K562 (cell line): Measurements from ENCODE around the gene TNIP2. TPM values are rescaled to one million over a fixed set of nuclear protein-coding genes. Genes with fewer than 3 reads are reported as not detected.

Experiments
- ATAC-seq: fragments of 200-7000 bp; cut with Tn5 transposase; 3 replicates; pipeline ENCODE4 v1.9.1; 2020; ENCODE audit warnings: moderate library complexity
- BruUV-seq: library from RNA; stranded (reverse); fragments of 400-500 nt; replicated peaks from 2 replicates; lab custom pipeline; 2021; lab: Mats Ljungman, UMichigan
- CTCF ChIA-PET: fragments of 300-600 bp; formaldehyde crosslinking; extraction: SDS; loops from one replicate; lab custom pipeline; 2021; ENCODE audit warnings: low intra/inter-chr PET ratio; lab: Yijun Ruan, JAX
- POLR2A ChIA-PET: fragments of 300-600, 350-650 bp; sonication (Branson Sonifier 250); formaldehyde crosslinking; extraction: SDS; loops from one replicate; lab custom pipeline; 2021; ENCODE audit warnings: antibody characterized with exemption, inconsistent platforms; lab: Yijun Ruan, JAX
- DNase-seq, 4 experiments: peaks; one replicate each; pipeline versions ENCODE4 v3.0.0 to v3.0.0-alpha.2; 2011 to 2018; ENCODE audit warnings: low spot score in 3 of 4, mixed read lengths in 3 of 4; ENCODE audit errors: extremely low read depth in 1 of 4
- FAIRE-seq: peaks from 2 replicates; lab custom pipeline; 2011; peaks lifted over from hg19 to GRCh38; lab: Jason Lieb, UNC
- H2AFZ ChIP-seq: 2 replicates; pipeline ENCODE4 v1.6.0; 2011; ENCODE audit warnings: low read depth, low read length, control low read depth, inconsistent platforms
- H3K27ac ChIP-seq: fragments of 200-600 bp; 3 replicates; pipeline ENCODE4 v1.8.0; 2011; ENCODE audit warnings: low read depth, mild to moderate bottlenecking, control low read depth, inconsistent platforms, low read length, moderate library complexity, mixed read lengths; ENCODE audit errors: extremely low read depth
- H3K27me3 ChIP-seq, 2 experiments: fragments of 300-600 bp in 1 of 2; 2 replicates in 1 of 2; 3 replicates in 1 of 2; pipeline versions ENCODE4 v1.6.0 to v1.8.0; 2011; ENCODE audit warnings: inconsistent platforms in 2 of 2, low read length in 2 of 2, mild to moderate bottlenecking in 1 of 2, mixed read lengths in 1 of 2, moderate library complexity in 1 of 2; ENCODE audit not compliant: control insufficient read depth in 2 of 2, insufficient read depth in 2 of 2
- H3K36me3 ChIP-seq: fragments of 300-600 bp; 3 replicates; pipeline ENCODE4 v1.8.0; 2011; ENCODE audit warnings: mild to moderate bottlenecking, low read length, inconsistent platforms; ENCODE audit not compliant: control insufficient read depth, insufficient read depth
- H3K4me1 ChIP-seq, 2 experiments: fragments of 200-600 bp in 1 of 2; replicated peaks in 1 of 2; 2 replicates in 1 of 2; 3 replicates in 1 of 2; pipeline versions ENCODE4 v1.5.1 to v1.8.0; 2011; ENCODE audit warnings: inconsistent platforms in 2 of 2, low read length in 2 of 2, mild to moderate bottlenecking in 1 of 2, mixed read lengths in 1 of 2, moderate library complexity in 1 of 2; ENCODE audit not compliant: control insufficient read depth in 2 of 2, insufficient read depth in 2 of 2
- H3K4me2 ChIP-seq: 2 replicates; pipeline ENCODE4 v1.6.1; 2011; ENCODE audit warnings: low read length, control low read depth, inconsistent platforms, mixed read lengths; ENCODE audit not compliant: insufficient read depth
- H3K4me3 ChIP-seq: fragments of 200-600 bp; sonication (generic), shearing (Covaris generic); 2 replicates; pipeline ENCODE4 v1.5.1; 2016; ENCODE audit warnings: control low read depth, inconsistent platforms
- H3K79me2 ChIP-seq: fragments of 200-600 bp; 3 replicates; pipeline ENCODE4 v1.8.0; 2011; ENCODE audit warnings: low read length, inconsistent platforms; ENCODE audit not compliant: control insufficient read depth, insufficient read depth
- H3K9ac ChIP-seq, 2 experiments: 2 replicates each; pipeline versions ENCODE4 v1.6.0 to v1.6.1; 2011; ENCODE audit warnings: low read depth in 2 of 2, low read length in 2 of 2, control low read depth in 1 of 2, inconsistent platforms in 1 of 2, mild to moderate bottlenecking in 1 of 2, mixed read lengths in 1 of 2; ENCODE audit not compliant: insufficient read depth in 1 of 2
- H3K9me1 ChIP-seq: one replicate; pipeline ENCODE4 v1.6.0; 2011; ENCODE audit warnings: inconsistent platforms, mild to moderate bottlenecking, low read length, moderate library complexity; ENCODE audit not compliant: control insufficient read depth, insufficient read depth
- H3K9me3 ChIP-seq: replicated peaks from 2 replicates; pipeline ENCODE4 v1.5.1; 2011; ENCODE audit warnings: low read depth, low read length, inconsistent platforms; ENCODE audit not compliant: control insufficient read depth, insufficient read depth
- H4K20me1 ChIP-seq: replicated peaks from 2 replicates; pipeline ENCODE4 v1.6.1; 2011; ENCODE audit warnings: low read length, inconsistent platforms, mixed read lengths; ENCODE audit not compliant: control insufficient read depth, insufficient read depth
- BCLAF1 ChIP-seq, 2 experiments: fragments of 450-650 bp in 1 of 2; IDR thresholded peaks; 2 replicates each; pipeline ENCODE4 v1.6.1; 2011 to 2017; ENCODE audit warnings: low read depth in 2 of 2, antibody characterized with exemption in 1 of 2, borderline replicate concordance in 1 of 2, low read length in 1 of 2, mild to moderate bottlenecking in 1 of 2, mixed read lengths in 1 of 2; ENCODE audit not compliant: control insufficient read depth in 1 of 2
- CEBPZ ChIP-seq: fragments of 150-350 bp; IDR thresholded peaks from 2 replicates; pipeline ENCODE4 v1.6.1; 2014; ENCODE audit warnings: low read depth, mild to moderate bottlenecking, low read length, borderline replicate concordance
- CREM ChIP-seq: IDR thresholded peaks from 2 replicates; pipeline ENCODE4 v1.6.1; 2014; ENCODE audit warnings: antibody characterized with exemption, low read depth
- CSDE1 ChIP-seq, 2 experiments: fragments of 450-650 bp; IDR thresholded peaks; 2 replicates each; pipeline ENCODE4 v1.6.1; 2016; ENCODE audit warnings: mild to moderate bottlenecking in 1 of 2
- EP300 ChIP-seq: IDR thresholded peaks from 2 replicates; pipeline ENCODE4 v1.6.1; 2012; ENCODE audit warnings: low read length, improper control_type of control experiment
- HDAC1 ChIP-seq, 2 experiments: fragments of 450-650 bp; IDR thresholded peaks; 2 replicates each; pipeline ENCODE4 v1.6.1; 2016 to 2017; ENCODE audit warnings: inconsistent platforms in 1 of 2, mild to moderate bottlenecking in 1 of 2, moderate library complexity in 1 of 2
- HNRNPK ChIP-seq: fragments of 200-400 bp; formaldehyde crosslinking; IDR thresholded peaks from one replicate; pipeline ENCODE4 v1.6.1; 2018; ENCODE audit warnings: mild to moderate bottlenecking, low read depth, low read length; ENCODE audit not compliant: poor library complexity, severe bottlenecking
- JUNB ChIP-seq: fragments of 450-650 bp; formaldehyde crosslinking; conservative IDR thresholded peaks from 2 replicates; pipeline ENCODE4 v1.4.0; 2020; ENCODE audit warnings: mild to moderate bottlenecking
- MEIS2 ChIP-seq: fragments of 450-650 bp; IDR thresholded peaks from 2 replicates; pipeline ENCODE4 v1.6.1; 2014; ENCODE audit warnings: mild to moderate bottlenecking; ENCODE audit not compliant: partially characterized antibody
- NCOA4 ChIP-seq: fragments of 450-650 bp; IDR thresholded peaks from 2 replicates; pipeline ENCODE4 v1.6.1; 2018; ENCODE audit warnings: mild to moderate bottlenecking; ENCODE audit not compliant: partially characterized antibody
- PATZ1 ChIP-seq: fragments of 250-450 bp; sonication (Bioruptor Pico); IDR thresholded peaks from 2 replicates; pipeline ENCODE4 v1.5.0; 2020; ENCODE audit warnings: mild to moderate bottlenecking, borderline replicate concordance
- POLR2A ChIP-seq: fragments of 450-650 bp; conservative IDR thresholded peaks from 2 replicates; pipeline ENCODE4 v1.6.1; 2016
- POLR2G ChIP-seq: fragments of 200-400 bp; formaldehyde crosslinking; IDR thresholded peaks from 2 replicates; pipeline ENCODE4 v1.6.1; 2017; ENCODE audit warnings: low read depth, mild to moderate bottlenecking, antibody characterized with exemption, low read length, moderate library complexity
- SMARCC2 ChIP-seq: fragments of 450-650 bp; IDR thresholded peaks from 2 replicates; pipeline ENCODE4 v1.6.1; 2017; ENCODE audit warnings: antibody characterized with exemption, moderate library complexity, mild to moderate bottlenecking, low read depth
- STAT5B ChIP-seq: fragments of 250-450 bp; sonication (Bioruptor Pico); IDR thresholded peaks from 2 replicates; pipeline ENCODE4 v1.8.0; 2021; ENCODE audit warnings: mild to moderate bottlenecking, inconsistent platforms
- WGBS: fragments of 100-300 bp; shearing (Covaris generic); methylation state at CpG from one replicate; pipeline ENCODE4 v1.1.6; 2016; ENCODE audit warnings: low coverage, mixed read lengths; ENCODE audit not compliant: insufficient coverage; ENCODE audit errors: missing lambda C conversion rate; 5-methylcytosine and 5-hydroxymethylcytosine counted together
- in situ Hi-C: fragments of 300-500 bp; cut with MboI; formaldehyde crosslinking; loops from 4 replicates; pipeline ENCODE4 v1.15.0; 2018; ENCODE audit warnings: inconsistent platforms, mixed read lengths
- intact Hi-C: fragments of 100-400 bp; cut with micrococcal nuclease; formaldehyde crosslinking; loops from 2 replicates; pipeline ENCODE4 v1.14.2; 2022
- polyA plus RNA-seq, 8 experiments: library from polyadenylated mRNA; depleted of rRNA in 4 of 8; stranded (reverse) in 5 of 8; unstranded in 3 of 8; fragments of >200 nt; fragmentation: Nextera tagmentation in 2 of 8; fragmentation: Illumina TruSeq in 1 of 8; extraction: Ambion mirVana in 2 of 8; extraction: Trizol in 1 of 8; gene quantifications; 2 replicates each; pipeline versions ENCODE4 v1.2.1 to v1.2.3, GENCODE V29; 2011 to 2014; ENCODE audit warnings: inconsistent platforms in 1 of 8, missing spikeins in 1 of 8
- total RNA-seq, 7 experiments: library from RNA; depleted of rRNA in 6 of 7; stranded (reverse); fragments of >200 nt in 6 of 7; fragmentation: Illumina TruSeq in 2 of 7; extraction: Trizol in 2 of 7; gene quantifications; 2 replicates each; pipeline versions ENCODE4 v1.2.1 to v1.2.3, GENCODE V29; 2011 to 2021; ENCODE audit warnings: low replicate concordance in 1 of 7

The TNIP2 gene
- total and polyA plus RNA-seq, 9 of the 15 experiments (the other 6 are each of a cell fraction or from before 2014, with no cell fraction given) = 0.61 to 42.6 (median 19.5) TPM

GRCh38 chr4:2722033-2722432 lies 34.1 kb downstream of the TNIP2 start:
- 74% methylated on average over 9 of the region's 9 CpGs for WGBS
- POLR2A ChIA-PET = no interaction called here
- TF ChIP-seq MEIS2 (no peak), POLR2A (0 out of 2 replicates have a peak, but pooled peaks have one; percentile 17), SMARCC2 (no peak), BCLAF1 (IDR thresholded peaks at IDR 0.05; ENCODE audit: borderline replicate concordance in 1 of 2, control insufficient read depth in 1 of 2, low read depth in 2 of 2, low read length in 1 of 2) (no peak), NCOA4 (no peak), EP300 (no peak), CREM (no peak), STAT5B (CRISPR knock-in tag) (no peak), HDAC1 (IDR thresholded peaks at IDR 0.05) (no peak), PATZ1 (no peak), CEBPZ (no peak), CSDE1 (IDR thresholded peaks at IDR 0.05) (no peak), POLR2G (0 out of 2 replicates have a peak, but pooled peaks have one; percentile 31), JUNB (CRISPR knock-in tag) (no peak), HNRNPK (no peak)
- ATAC-seq (no peak; the same call in 1 of the 3 replicates), DNase-seq (no peak), FAIRE-seq (no peak)
- H2AFZ ChIP-seq = no peak overlapping the region
- no peaks in the 10 kb centered on the region for H3K4me1 ChIP-seq
- H3K4me3 ChIP-seq = no peak overlapping the region
- no peak overlapping the region for H3K9ac ChIP-seq
- CTCF ChIA-PET = no interaction called here
- peaks cover 52% of the 10 kb centered on the region; the same call in 2 of the 3 replicates for H3K36me3 ChIP-seq
- no TSS peak for BruUV-seq
- intact Hi-C loops (no loop called here), in situ Hi-C loops (no loop called here)
- no peaks in the 10 kb centered on the region for H3K27me3 ChIP-seq
- H3K9me1 ChIP-seq = no peaks in the 10 kb centered on the region
- no peaks in the 10 kb centered on the region for H4K20me1 ChIP-seq
- H3K27ac ChIP-seq = no peak overlapping the region
- no peak overlapping the region for H3K4me2 ChIP-seq
- H3K9me3 ChIP-seq = no peaks in the 10 kb centered on the region
- H3K79me2 ChIP-seq = no peaks in the 10 kb centered on the region
